Osteoblast (primary cell): ENCODE measurements around the gene KCNK17. TPM values are rescaled to one million over a fixed set of nuclear protein-coding genes. Genes with fewer than 3 reads are reported as not detected.

Source experiments
- DNase-seq: peaks from one replicate; pipeline ENCODE4 v3.0.0; 2011; ENCODE audit warnings: low spot score, mixed read lengths; ENCODE audit not compliant: insufficient read length; ENCODE audit errors: missing footprints
- H2AFZ ChIP-seq: 2 replicates; pipeline ENCODE4 v1.6.0; 2011; ENCODE audit warnings: mild to moderate bottlenecking, low read length
- H3K27ac ChIP-seq: 2 replicates; pipeline ENCODE4 v1.5.1; 2011; ENCODE audit warnings: mild to moderate bottlenecking, low read depth, low read length, moderate library complexity
- H3K27me3 ChIP-seq: 2 replicates; pipeline ENCODE4 v1.6.0; 2012; ENCODE audit warnings: mild to moderate bottlenecking, control low read depth, inconsistent platforms, low read length, moderate library complexity; ENCODE audit not compliant: insufficient read depth
- H3K36me3 ChIP-seq: 2 replicates; pipeline ENCODE4 v1.5.1; 2011; ENCODE audit warnings: mild to moderate bottlenecking, low read length, control low read depth, moderate library complexity; ENCODE audit not compliant: insufficient read depth
- H3K4me1 ChIP-seq: 2 replicates; pipeline ENCODE4 v1.5.1; 2011; ENCODE audit warnings: mild to moderate bottlenecking, low read length, control low read depth, moderate library complexity; ENCODE audit not compliant: insufficient read depth
- H3K4me2 ChIP-seq: 2 replicates; pipeline ENCODE4 v1.6.0; 2011; ENCODE audit warnings: mild to moderate bottlenecking, low read length; ENCODE audit not compliant: insufficient read depth
- H3K4me3 ChIP-seq: fragments of 200-600 bp; sonication (generic); 3 replicates; pipeline ENCODE4 v1.5.1; 2012; ENCODE audit warnings: mild to moderate bottlenecking, low read length, inconsistent platforms; ENCODE audit not compliant: insufficient read depth
- H3K79me2 ChIP-seq: 2 replicates; pipeline ENCODE4 v1.6.0; 2012; ENCODE audit warnings: mild to moderate bottlenecking, low read length, control low read depth, inconsistent platforms; ENCODE audit not compliant: insufficient read depth
- H3K9me3 ChIP-seq: 2 replicates; pipeline ENCODE4 v1.5.1; 2011; ENCODE audit warnings: low read depth, low read length, control low read depth
- H4K20me1 ChIP-seq: 2 replicates; pipeline ENCODE4 v1.6.0; 2012; ENCODE audit warnings: mild to moderate bottlenecking, low read length, control low read depth; ENCODE audit not compliant: insufficient read depth
- CTCF ChIP-seq: IDR thresholded peaks from 2 replicates; pipeline ENCODE4 v1.5.1; 2011; ENCODE audit warnings: mild to moderate bottlenecking, low read depth, low read length, moderate library complexity; ENCODE audit errors: extremely low read depth
- total RNA-seq: library from RNA; depleted of rRNA; stranded (reverse); fragments of >200 nt; gene quantifications from 2 replicates; pipeline ENCODE4 v1.2.3, GENCODE V29; 2012

The KCNK17 gene
- total RNA-seq, 1 donor = not detected

GRCh38 chr6:39310542-39310941 is 3.7 kb downstream of the KCNK17 start:
- no peak for TF ChIP-seq CTCF
- no peak overlapping the region for H3K4me3 ChIP-seq

GRCh38 chr6:39309942-39310531 is 4.2 kb downstream of the KCNK17 start:
- Histone ChIP-seq H3K27me3 (peaks cover 29% of the 10 kb centered on the region), H3K27ac (no peak overlapping the region), H2AFZ (no peak overlapping the region), H3K4me1 (no peaks in the 10 kb centered on the region), H3K4me3 (no peak overlapping the region), H3K79me2 (no peaks in the 10 kb centered on the region), H3K36me3 (no peaks in the 10 kb centered on the region), H3K9me3 (no peaks in the 10 kb centered on the region), H4K20me1 (no peaks in the 10 kb centered on the region), H3K4me2 (no peak overlapping the region)
- TF ChIP-seq CTCF = peak; percentile 93
- DNase-seq = peak; percentile 97

More at GRCh38 chr6:39310542-39310941, 3.7 kb downstream of the KCNK17 start:
- peak; percentile 52 for DNase-seq
- no peaks in the 10 kb centered on the region for H4K20me1 ChIP-seq
- no peaks in the 10 kb centered on the region for H3K9me3 ChIP-seq
- no peak overlapping the region for H3K4me2 ChIP-seq
- H3K36me3 ChIP-seq = no peaks in the 10 kb centered on the region
- no peak overlapping the region for H2AFZ ChIP-seq
- no peak overlapping the region for H3K27ac ChIP-seq
- peaks cover 31% of the 10 kb centered on the region for H3K27me3 ChIP-seq
- H3K4me1 ChIP-seq = no peaks in the 10 kb centered on the region
- H3K79me2 ChIP-seq = no peaks in the 10 kb centered on the region

- Histone ChIP-seq H3K27ac (no peak overlapping the region), H3K79me2 (no peaks in the 10 kb centered on the region), H3K4me1 (peaks cover 3% of the 10 kb centered on the region), H3K27me3 (peaks cover 7% of the 10 kb centered on the region), H2AFZ (no peak overlapping the region), H4K20me1 (no peaks in the 10 kb centered on the region), H3K4me3 (no peak overlapping the region), H3K4me2 (no peak overlapping the region), H3K9me3 (no peaks in the 10 kb centered on the region), H3K36me3 (no peaks in the 10 kb centered on the region)
- TF ChIP-seq CTCF = no peak
- DNase-seq = peak; percentile 51
Observed at GRCh38 chr6:39307462-39307861, 6.8 kb downstream of the KCNK17 start.

- Histone ChIP-seq H3K4me1 (peaks cover 3% of the 10 kb centered on the region), H4K20me1 (no peaks in the 10 kb centered on the region), H3K27me3 (no peaks in the 10 kb centered on the region), H3K4me3 (no peak overlapping the region), H3K79me2 (no peaks in the 10 kb centered on the region), H3K9me3 (no peaks in the 10 kb centered on the region), H2AFZ (no peak overlapping the region), H3K4me2 (no peak overlapping the region), H3K36me3 (no peaks in the 10 kb centered on the region), H3K27ac (no peak overlapping the region)
- no peak for TF ChIP-seq CTCF
- DNase-seq = no peak
Observed at GRCh38 chr6:39304951-39305350, 9.3 kb downstream of the KCNK17 start.
